Cardiac muscle cell (in vitro differentiated cells and primary cell): ENCODE data around the gene CMTM8. TPM values are rescaled to one million over a fixed set of nuclear protein-coding genes. Genes with fewer than 3 reads are reported as not detected.

Experiments used
- DNase-seq, 2 donors: peaks; one replicate each; pipeline versions ENCODE4 v3.0.0 to v3.0.0-alpha.2; 2010 to 2017; ENCODE audit warnings: low read depth in 1 of 2, low spot score in 1 of 2
- H3K27ac ChIP-seq: fragments of 200-600 bp; sonication (generic); 2 replicates; pipeline ENCODE4 v1.5.1; 2016
- H3K27me3 ChIP-seq: fragments of 200-600 bp; sonication (generic); 2 replicates; pipeline ENCODE4 v1.6.0; 2016; ENCODE audit warnings: control low read depth
- H3K36me3 ChIP-seq: fragments of 200-600 bp; sonication (generic); 2 replicates; pipeline ENCODE4 v1.5.1; 2016; ENCODE audit warnings: control low read depth
- H3K4me1 ChIP-seq: fragments of 200-600 bp; sonication (generic); 2 replicates; pipeline ENCODE4 v1.8.1; 2017; ENCODE audit warnings: low read depth, mild to moderate bottlenecking, mixed run types
- H3K4me3 ChIP-seq: fragments of 200-600 bp; sonication (generic); 2 replicates; pipeline ENCODE4 v1.5.1; 2016; ENCODE audit warnings: mild to moderate bottlenecking
- H3K9me3 ChIP-seq: fragments of 200-600 bp; sonication (generic); 2 replicates; pipeline ENCODE4 v1.5.1; 2017; ENCODE audit warnings: low read depth, mild to moderate bottlenecking, control low read depth
- polyA plus RNA-seq: library from polyadenylated mRNA; unstranded; fragments of >200 nt; fragmentation: Nextera tagmentation; extraction: Ambion mirVana; gene quantifications from 2 replicates; pipeline ENCODE4 v1.2.1, GENCODE V29; 2016
- total RNA-seq: library from RNA; depleted of rRNA; stranded (reverse); fragments of >200 nt; gene quantifications from 2 replicates; pipeline ENCODE4 v1.2.3, GENCODE V29; 2016
- TF ChIP-seq, protein P1 (sequence below): IDR thresholded peaks from 2 replicates; pipeline ENCODE4 v1.5.1; 2012; ENCODE audit warnings: low read depth, mild to moderate bottlenecking, low read length

The CMTM8 gene
- total and polyA plus RNA-seq, 2 experiments from 2014 or later: 6.9 to 12.5 TPM

GRCh38 chr3:32335365-32336112 is 97.1 kb downstream of the CMTM8 start:
- Histone ChIP-seq H3K27me3 (no peaks in the 10 kb centered on the region), H3K27ac (no peak overlapping the region), H3K36me3 (no peaks in the 10 kb centered on the region), H3K4me3 (no peak overlapping the region), H3K4me1 (peaks cover 26% of the 10 kb centered on the region), H3K9me3 (no peaks in the 10 kb centered on the region)
- DNase-seq: peak in 1 of 2 donors; percentile 26
- TF ChIP-seq, protein P1, sequence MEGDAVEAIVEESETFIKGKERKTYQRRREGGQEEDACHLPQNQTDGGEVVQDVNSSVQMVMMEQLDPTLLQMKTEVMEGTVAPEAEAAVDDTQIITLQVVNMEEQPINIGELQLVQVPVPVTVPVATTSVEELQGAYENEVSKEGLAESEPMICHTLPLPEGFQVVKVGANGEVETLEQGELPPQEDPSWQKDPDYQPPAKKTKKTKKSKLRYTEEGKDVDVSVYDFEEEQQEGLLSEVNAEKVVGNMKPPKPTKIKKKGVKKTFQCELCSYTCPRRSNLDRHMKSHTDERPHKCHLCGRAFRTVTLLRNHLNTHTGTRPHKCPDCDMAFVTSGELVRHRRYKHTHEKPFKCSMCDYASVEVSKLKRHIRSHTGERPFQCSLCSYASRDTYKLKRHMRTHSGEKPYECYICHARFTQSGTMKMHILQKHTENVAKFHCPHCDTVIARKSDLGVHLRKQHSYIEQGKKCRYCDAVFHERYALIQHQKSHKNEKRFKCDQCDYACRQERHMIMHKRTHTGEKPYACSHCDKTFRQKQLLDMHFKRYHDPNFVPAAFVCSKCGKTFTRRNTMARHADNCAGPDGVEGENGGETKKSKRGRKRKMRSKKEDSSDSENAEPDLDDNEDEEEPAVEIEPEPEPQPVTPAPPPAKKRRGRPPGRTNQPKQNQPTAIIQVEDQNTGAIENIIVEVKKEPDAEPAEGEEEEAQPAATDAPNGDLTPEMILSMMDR: no peak

GRCh38 chr3:32336113-32336498 is 97.6 kb downstream of the CMTM8 start:
- Histone ChIP-seq H3K9me3 (no peaks in the 10 kb centered on the region), H3K27me3 (no peaks in the 10 kb centered on the region), H3K4me3 (no peak overlapping the region), H3K27ac (no peak overlapping the region), H3K4me1 (peaks cover 26% of the 10 kb centered on the region), H3K36me3 (no peaks in the 10 kb centered on the region)
- peak in 1 of 2 donors; percentile 39 for DNase-seq
- TF ChIP-seq, protein P1: no peak

- no peaks in the 10 kb centered on the region for H3K27me3 ChIP-seq
- DNase-seq: no peak
- H3K4me3 ChIP-seq: no peak overlapping the region
- H3K4me1 ChIP-seq: peaks cover 21% of the 10 kb centered on the region
- H3K36me3 ChIP-seq: no peaks in the 10 kb centered on the region
- H3K9me3 ChIP-seq: no peaks in the 10 kb centered on the region
- no peak overlapping the region for H3K27ac ChIP-seq
- TF ChIP-seq, protein P1: no peak
Measured at GRCh38 chr3:32337505-32337904, 99.0 kb downstream of the CMTM8 start.

DNA sequence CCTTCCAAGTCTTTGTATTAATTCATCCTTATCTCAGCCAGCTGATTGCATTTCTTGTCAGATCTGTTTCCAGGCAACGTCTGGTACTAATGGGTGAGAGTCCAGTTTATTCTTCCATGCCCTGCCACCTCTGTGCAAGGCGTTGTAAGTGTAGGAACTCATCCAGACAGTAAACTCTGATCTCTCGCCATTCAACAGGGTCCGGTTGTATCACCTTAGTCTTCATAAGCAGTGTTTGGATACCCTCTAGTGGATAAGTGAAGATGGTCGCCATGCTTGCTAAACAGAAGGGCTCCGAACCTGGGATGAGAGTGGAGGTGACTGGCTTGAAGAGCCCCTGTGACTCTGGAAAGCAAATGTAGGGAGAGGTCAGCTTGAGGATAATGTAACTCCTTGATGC is 101.6 kb downstream of the CMTM8 start:
- Histone ChIP-seq H3K4me1 (peaks cover 18% of the 10 kb centered on the region), H3K27me3 (no peaks in the 10 kb centered on the region), H3K36me3 (no peaks in the 10 kb centered on the region), H3K9me3 (no peaks in the 10 kb centered on the region), H3K27ac (no peak overlapping the region), H3K4me3 (no peak overlapping the region)
- DNase-seq: peak; percentile 61 to 74
- TF ChIP-seq, protein P1: peak; percentile 57

DNA sequence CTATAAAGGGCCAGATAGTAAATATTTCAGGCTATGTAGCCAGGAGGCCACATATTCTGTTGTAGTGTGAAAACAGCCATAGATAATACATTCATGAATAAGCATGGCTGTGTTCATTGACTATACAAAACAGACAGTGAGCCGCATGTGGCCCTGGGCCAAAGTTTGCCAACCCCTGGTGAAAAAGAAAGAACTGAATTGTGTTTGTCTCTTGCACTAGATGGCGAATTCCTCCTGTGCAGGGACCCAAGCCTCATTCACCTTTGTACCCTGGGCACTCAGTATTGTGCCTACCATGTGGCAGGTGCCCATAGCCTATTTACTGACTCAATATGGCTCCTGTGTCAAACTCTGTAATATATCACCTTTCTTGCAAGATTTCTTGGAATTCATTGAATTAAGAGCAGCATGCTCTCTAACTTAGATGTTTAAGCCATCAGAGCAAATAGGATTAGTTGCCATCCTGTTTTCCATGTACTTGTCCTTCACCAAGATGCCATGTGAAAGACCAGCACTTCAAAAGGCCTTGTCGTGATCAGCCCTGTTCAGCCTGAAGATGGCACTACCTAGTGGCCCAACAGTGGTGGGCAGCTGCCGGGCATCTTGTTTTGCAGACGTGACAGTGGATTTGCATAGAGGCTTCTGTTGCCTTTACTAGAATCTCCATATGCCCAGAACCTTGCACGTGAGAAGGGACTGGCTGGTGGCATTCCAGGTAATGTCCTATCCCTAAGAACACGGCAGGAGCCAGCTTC is 102.3 kb downstream of the CMTM8 start:
- TF ChIP-seq, protein P1: no peak
- H3K36me3 ChIP-seq: no peaks in the 10 kb centered on the region

More for the DNA sequence above, 102.3 kb downstream of the CMTM8 start:
- no peak for DNase-seq
- peaks cover 13% of the 10 kb centered on the region for H3K4me1 ChIP-seq
- H3K27ac ChIP-seq: no peak overlapping the region
- H3K27me3 ChIP-seq: no peaks in the 10 kb centered on the region
- H3K9me3 ChIP-seq: no peaks in the 10 kb centered on the region
- no peak overlapping the region for H3K4me3 ChIP-seq
